Esophagus squamous epithelium (tissue), 5 donors: Measurements from ENCODE around the gene KCNMA1. TPM values are rescaled to one million over a fixed set of nuclear protein-coding genes. Genes with fewer than 3 reads are reported as not detected.

Source experiments
- DNase-seq: peaks from one replicate; lab custom pipeline; 2025; lab: John Stamatoyannopoulos, UW
- H3K27ac ChIP-seq, 4 donors: fragments of 200-600 bp; sonication (generic); one replicate each; pipeline ENCODE4 v1.5.1; 2016 to 2019; ENCODE audit warnings: mild to moderate bottlenecking in 1 of 4
- H3K27me3 ChIP-seq, 4 donors: fragments of 200-600 bp; sonication (generic); 1 replicate in 3 of 4; 2 replicates in 1 of 4; pipeline versions ENCODE4 v1.5.1 to v1.6.0; 2017 to 2021; ENCODE audit warnings: antibody characterized with exemption in 1 of 4
- H3K36me3 ChIP-seq, 3 donors: fragments of 200-600 bp; sonication (generic); one replicate each; pipeline ENCODE4 v1.5.1; 2016 to 2019
- H3K4me1 ChIP-seq, 3 donors: fragments of 200-600 bp; sonication (generic); one replicate each; pipeline ENCODE4 v1.5.1; 2017 to 2019
- H3K4me3 ChIP-seq, 4 donors: fragments of 200-600 bp; sonication (generic); 1 replicate in 3 of 4; 2 replicates in 1 of 4; pipeline ENCODE4 v1.5.1; 2016 to 2019; ENCODE audit warnings: mild to moderate bottlenecking in 2 of 4, moderate library complexity in 1 of 4
- H3K9me3 ChIP-seq, 3 donors: fragments of 200-600 bp; sonication (generic); one replicate each; pipeline ENCODE4 v1.5.1; 2016 to 2019
- CTCF ChIP-seq, 6 experiments: fragments of 450-650 bp in 4 of 6; fragments of 200-600 bp in 2 of 6; sonication (generic) in 2 of 6; IDR thresholded peaks; one replicate each; pipeline ENCODE4 v1.5.1; 2016 to 2019; ENCODE audit warnings: antibody characterized with exemption in 6 of 6, mild to moderate bottlenecking in 4 of 6, moderate library complexity in 4 of 6
- POLR2A ChIP-seq, 4 donors: fragments of 450-650 bp; IDR thresholded peaks; one replicate each; pipeline ENCODE4 v1.6.1; 2017; ENCODE audit warnings: antibody characterized with exemption in 4 of 4, mild to moderate bottlenecking in 4 of 4, moderate library complexity in 3 of 4
- WGBS, 2 donors: methylation state at CpG; one replicate each; pipeline ENCODE4 v1.1.5; 2018; 5-methylcytosine and 5-hydroxymethylcytosine counted together
- intact Hi-C: fragments of 100-400 bp; cut with DNase I; formaldehyde crosslinking; loops from one replicate; pipeline ENCODE4 v1.15.0; 2022
- total RNA-seq, 4 donors: library from RNA; depleted of rRNA; stranded (reverse); fragments of >200 nt; gene quantifications; one replicate each; pipeline ENCODE4 v1.1.0, GENCODE V29; 2016
- donor health status: DM: yes; HTN: yes; CAD: no.

The KCNMA1 gene
- total RNA-seq, 4 donors from 2014 or later: 7.5 to 74.2 (median 18.0) TPM

- DNase-seq: no peak
- TF ChIP-seq POLR2A (IDR thresholded peaks at IDR 0.05) (no peak), CTCF (IDR thresholded peaks at IDR 0.05) (no peak)
- H3K9me3 ChIP-seq: no peaks in the 10 kb centered on the region
- intact Hi-C loops: no loop called here
- H3K27me3 ChIP-seq: peaks cover 0 to 3% (median 0%) of the 10 kb centered on the region in 4 donors
- H3K4me3 ChIP-seq: no peak overlapping the region
- no peaks in the 10 kb centered on the region for H3K36me3 ChIP-seq
- H3K27ac ChIP-seq: no peak overlapping the region
- no peaks in the 10 kb centered on the region for H3K4me1 ChIP-seq
- WGBS, 2 donors: 89 to 91% methylated on average over 3 of the region's 3 CpGs
Observed at GRCh38 chr10:77229704-77230103, 407.9 kb downstream of the KCNMA1 start.

- no peak for DNase-seq
- no peak for TF ChIP-seq CTCF (IDR thresholded peaks at IDR 0.05)
- Histone ChIP-seq H3K4me1 (no peaks in the 10 kb centered on the region), H3K36me3 (no peaks in the 10 kb centered on the region), H3K27me3 (peaks cover 0 to 6% (median 0%) of the 10 kb centered on the region in 4 donors), H3K4me3 (no peak overlapping the region), H3K27ac (no peak overlapping the region), H3K9me3 (no peaks in the 10 kb centered on the region)
- 87 to 90% methylated on average over 5 of the region's 5 CpGs for WGBS, 2 donors
- intact Hi-C loops: no loop called here
Observed at GRCh38 chr10:77228559-77228958, 409.0 kb downstream of the KCNMA1 start.

GRCh38 chr10:77226853-77227565 is 410.6 kb downstream of the KCNMA1 start:
- Histone ChIP-seq H3K27ac (no peak overlapping the region), H3K9me3 (no peaks in the 10 kb centered on the region), H3K4me3 (no peak overlapping the region), H3K27me3 (peaks cover 0 to 6% (median 0%) of the 10 kb centered on the region in 4 donors), H3K4me1 (no peaks in the 10 kb centered on the region), H3K36me3 (no peaks in the 10 kb centered on the region)
- intact Hi-C loops: no loop called here
- TF ChIP-seq CTCF (IDR thresholded peaks at IDR 0.05) (no peak), POLR2A (IDR thresholded peaks at IDR 0.05) (no peak)
- DNase-seq: no peak

- no peak for TF ChIP-seq CTCF (IDR thresholded peaks at IDR 0.05)
- TF ChIP-seq POLR2A (IDR thresholded peaks at IDR 0.05): no peak
- DNase-seq: no peak
- H3K9me3 ChIP-seq: no peaks in the 10 kb centered on the region
- H3K27me3 ChIP-seq: peaks cover 0 to 6% (median 0%) of the 10 kb centered on the region in 4 donors
- intact Hi-C loops: no loop called here
- H3K4me1 ChIP-seq: no peaks in the 10 kb centered on the region
- WGBS, 2 donors: 43 to 63% methylated on average over 3 to 4 of the region's 4 CpGs
- no peak overlapping the region for H3K4me3 ChIP-seq
- no peak overlapping the region for H3K27ac ChIP-seq
- H3K36me3 ChIP-seq: no peaks in the 10 kb centered on the region
Observed at GRCh38 chr10:77226452-77226851, 411.2 kb downstream of the KCNMA1 start.

- TF ChIP-seq POLR2A (IDR thresholded peaks at IDR 0.05) (no peak), CTCF (IDR thresholded peaks at IDR 0.05) (no peak)
- Histone ChIP-seq H3K4me1 (no peaks in the 10 kb centered on the region), H3K27me3 (peaks cover 0 to 6% (median 0%) of the 10 kb centered on the region in 4 donors), H3K36me3 (no peaks in the 10 kb centered on the region), H3K9me3 (no peaks in the 10 kb centered on the region), H3K27ac (no peak overlapping the region), H3K4me3 (no peak overlapping the region)
- intact Hi-C loops: no loop called here
- WGBS, 2 donors: 59 to 70% methylated on average over 2 of the region's 2 CpGs
- DNase-seq: no peak
Observed at GRCh38 chr10:77226020-77226419, 411.6 kb downstream of the KCNMA1 start.
